ENCODE data around the gene MNT.
A peak's percentile ranks its signal among the peaks of the same experiment; 100 is the strongest.

MNT gene

DNA sequence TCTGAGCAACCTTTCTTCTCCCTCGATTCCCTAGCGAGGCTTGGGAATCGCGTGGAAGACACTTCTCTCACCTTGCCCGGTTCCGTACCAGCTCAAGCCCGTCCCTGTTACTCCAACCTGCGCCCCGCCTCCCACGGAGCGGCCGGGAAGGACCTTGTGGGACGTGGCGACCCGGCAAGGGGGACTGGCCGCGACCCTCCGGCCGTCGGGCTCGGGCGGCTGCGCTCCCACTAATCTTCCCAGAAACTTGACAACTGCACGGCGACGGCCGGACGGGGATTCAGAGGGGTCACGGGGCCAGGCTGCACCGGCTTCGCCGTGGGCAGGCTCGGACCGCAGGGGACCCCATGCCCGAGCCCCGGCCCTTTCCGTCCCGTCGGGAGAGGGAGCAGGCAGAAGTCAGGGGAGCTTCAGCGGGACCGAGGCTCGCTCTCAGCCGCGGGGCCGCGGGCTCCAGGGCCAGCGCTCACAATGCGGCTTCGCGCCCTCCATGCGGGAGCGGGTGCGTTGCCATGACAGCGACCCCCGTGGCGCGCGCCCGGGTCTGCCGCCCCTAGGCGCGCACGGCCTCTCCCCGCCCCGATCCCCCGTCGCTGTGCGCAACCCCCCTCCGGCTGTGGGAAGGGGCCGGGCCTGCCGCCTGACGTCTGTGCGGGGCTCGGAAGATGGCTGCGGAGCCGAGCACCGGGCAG is 63.9 kb downstream of the MNT start, which contains the start of gene SGSM2:
Gene SGSM2 (plus strand): TSS at position 650 of the 692 bp plus-strand sequence. CDS start 188 bp downstream, outside the sequence.
- in situ Hi-C loops (cut with MboI; ENCODE audit: low sequenced_read_pairs, unreplicated experiment) = no loop called here
- TF ChIP-seq, protein P1, sequence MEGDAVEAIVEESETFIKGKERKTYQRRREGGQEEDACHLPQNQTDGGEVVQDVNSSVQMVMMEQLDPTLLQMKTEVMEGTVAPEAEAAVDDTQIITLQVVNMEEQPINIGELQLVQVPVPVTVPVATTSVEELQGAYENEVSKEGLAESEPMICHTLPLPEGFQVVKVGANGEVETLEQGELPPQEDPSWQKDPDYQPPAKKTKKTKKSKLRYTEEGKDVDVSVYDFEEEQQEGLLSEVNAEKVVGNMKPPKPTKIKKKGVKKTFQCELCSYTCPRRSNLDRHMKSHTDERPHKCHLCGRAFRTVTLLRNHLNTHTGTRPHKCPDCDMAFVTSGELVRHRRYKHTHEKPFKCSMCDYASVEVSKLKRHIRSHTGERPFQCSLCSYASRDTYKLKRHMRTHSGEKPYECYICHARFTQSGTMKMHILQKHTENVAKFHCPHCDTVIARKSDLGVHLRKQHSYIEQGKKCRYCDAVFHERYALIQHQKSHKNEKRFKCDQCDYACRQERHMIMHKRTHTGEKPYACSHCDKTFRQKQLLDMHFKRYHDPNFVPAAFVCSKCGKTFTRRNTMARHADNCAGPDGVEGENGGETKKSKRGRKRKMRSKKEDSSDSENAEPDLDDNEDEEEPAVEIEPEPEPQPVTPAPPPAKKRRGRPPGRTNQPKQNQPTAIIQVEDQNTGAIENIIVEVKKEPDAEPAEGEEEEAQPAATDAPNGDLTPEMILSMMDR (IDR thresholded peaks at IDR 0.05; ENCODE audit: borderline replicate concordance, control extremely low read depth, extremely low read depth, insufficient read depth, missing control alignments) = no peak
- DNase-seq (ENCODE audit: low spot score) = peak; percentile 91

DNA sequence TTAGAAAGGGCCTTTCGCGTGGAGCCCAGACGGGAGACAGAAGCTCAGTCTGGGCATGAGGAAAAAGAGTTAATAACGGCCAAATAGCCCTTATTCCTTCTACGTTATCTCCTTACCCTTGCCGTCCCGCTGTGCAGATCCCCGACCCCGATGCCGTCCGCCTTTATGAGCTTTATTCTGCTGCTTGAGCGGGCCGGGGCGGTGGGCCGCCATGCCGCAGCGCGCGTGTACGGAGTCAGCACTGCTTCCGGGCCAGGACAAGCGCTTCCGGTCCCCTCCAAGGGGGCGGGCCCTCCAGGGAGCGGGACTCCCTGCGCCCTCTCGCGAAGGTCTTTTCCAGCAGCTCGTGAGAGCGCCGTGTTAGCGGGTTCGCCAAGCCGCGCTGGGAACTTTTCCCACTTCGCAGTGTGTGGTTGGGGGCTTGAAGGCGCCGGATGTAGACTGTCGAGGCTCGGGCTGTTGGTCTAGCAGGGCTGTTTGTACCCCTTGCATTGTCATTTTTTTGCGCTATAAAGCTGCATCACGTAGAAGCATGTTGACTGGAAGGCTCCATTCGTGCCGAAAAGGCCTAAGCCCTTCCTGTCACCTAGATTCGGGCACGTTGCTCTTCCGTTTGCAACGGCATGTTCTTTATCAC is 64.5 kb downstream of the MNT start, which contains the start of gene TSR1:
Gene TSR1 (minus strand): TSS at position 243 of the 637 bp plus-strand sequence. CDS start 30 bp downstream, at position 213.
- DNase-seq (ENCODE audit: low spot score) = peak; percentile 99
- TF ChIP-seq, protein P1 (IDR thresholded peaks at IDR 0.05; ENCODE audit: borderline replicate concordance, control extremely low read depth, extremely low read depth, insufficient read depth, missing control alignments) = peak; percentile 42
- in situ Hi-C loops (cut with MboI; ENCODE audit: low sequenced_read_pairs, unreplicated experiment) = no loop called here

DNA sequence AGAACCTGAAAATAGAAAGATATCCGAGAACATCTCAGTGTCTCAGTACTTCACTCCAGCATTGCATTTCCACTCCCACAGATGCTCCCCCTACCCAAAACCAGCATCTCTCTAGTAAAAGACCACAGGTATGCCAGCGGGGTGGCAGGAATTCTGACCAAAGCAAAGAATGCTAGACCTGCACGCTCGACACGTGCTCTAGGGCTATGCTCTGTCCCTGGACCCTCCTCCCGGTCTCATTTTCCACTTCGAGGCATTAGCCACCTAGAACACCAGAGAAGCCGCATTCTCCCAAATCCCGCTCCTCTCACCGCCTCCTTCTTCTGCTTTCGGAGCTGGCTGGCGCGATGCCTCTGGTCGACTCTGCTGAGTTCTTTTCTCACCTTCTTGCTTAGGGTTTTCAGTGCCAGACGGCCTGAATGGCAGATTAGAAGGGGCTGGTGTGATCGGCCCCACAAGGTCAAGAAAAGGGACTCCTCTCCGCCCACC is 65.1 kb downstream of the MNT start:
- TF ChIP-seq, protein P1 (IDR thresholded peaks at IDR 0.05; ENCODE audit: borderline replicate concordance, control extremely low read depth, extremely low read depth, insufficient read depth, missing control alignments) = no peak
- in situ Hi-C loops (cut with MboI; ENCODE audit: low sequenced_read_pairs, unreplicated experiment) = no loop called here
- no peak for DNase-seq (ENCODE audit: low spot score)
